HG02943 (cell line): Measurements from ENCODE around the gene RANGAP1.

Source experiments
- ATAC-seq: cut with Tn5 transposase; IDR thresholded peaks from one replicate; pipeline ENCODE4 v1.9.1; 2021; ENCODE audit warnings: mild to moderate bottlenecking, low read depth, moderate library complexity; ENCODE audit not compliant: unreplicated experiment

Gene RANGAP1

DNA sequence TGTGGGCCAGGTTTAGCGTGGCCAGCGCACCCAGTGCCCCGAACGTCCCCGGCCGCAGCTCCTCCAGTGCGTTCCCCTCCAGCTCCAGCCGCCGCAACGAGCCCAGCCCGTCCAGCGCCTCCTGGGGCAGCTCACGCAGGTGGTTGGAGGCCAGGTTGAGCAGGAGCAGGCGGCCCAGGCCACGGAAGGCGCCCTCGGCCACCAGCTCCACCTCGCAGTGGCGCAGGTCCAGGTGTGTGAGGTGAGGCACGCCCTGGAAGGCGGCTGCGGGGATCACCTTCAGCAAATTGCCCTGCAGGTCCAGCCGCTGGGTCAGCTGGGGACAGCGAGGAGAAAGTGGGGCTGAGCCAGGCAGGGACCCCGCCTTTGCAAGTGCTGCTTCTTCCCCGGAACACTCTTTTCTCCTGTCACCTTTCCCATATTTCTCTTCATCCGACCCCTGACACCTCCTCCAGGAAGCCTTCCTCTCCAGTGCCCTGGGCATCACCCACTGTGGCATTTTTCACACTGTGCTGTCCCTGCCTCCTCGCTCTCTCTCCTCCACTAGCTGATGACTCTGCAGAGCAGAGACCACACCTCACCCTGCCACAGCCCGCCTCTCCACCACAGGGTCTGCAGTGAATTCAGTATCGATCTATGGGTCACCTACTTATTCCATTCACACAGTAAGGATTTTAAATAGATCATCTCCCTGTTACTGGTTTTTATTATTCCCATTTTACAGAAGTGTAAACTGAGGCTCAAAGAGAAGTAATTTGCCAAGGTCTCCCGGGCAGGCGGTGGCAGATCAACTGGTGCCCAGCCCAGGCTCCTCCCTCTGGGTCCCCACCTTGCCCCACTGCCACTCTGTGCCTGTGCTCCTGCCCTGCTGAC, 47.2 kb downstream of the RANGAP1 start:
- no peak for ATAC-seq

DNA sequence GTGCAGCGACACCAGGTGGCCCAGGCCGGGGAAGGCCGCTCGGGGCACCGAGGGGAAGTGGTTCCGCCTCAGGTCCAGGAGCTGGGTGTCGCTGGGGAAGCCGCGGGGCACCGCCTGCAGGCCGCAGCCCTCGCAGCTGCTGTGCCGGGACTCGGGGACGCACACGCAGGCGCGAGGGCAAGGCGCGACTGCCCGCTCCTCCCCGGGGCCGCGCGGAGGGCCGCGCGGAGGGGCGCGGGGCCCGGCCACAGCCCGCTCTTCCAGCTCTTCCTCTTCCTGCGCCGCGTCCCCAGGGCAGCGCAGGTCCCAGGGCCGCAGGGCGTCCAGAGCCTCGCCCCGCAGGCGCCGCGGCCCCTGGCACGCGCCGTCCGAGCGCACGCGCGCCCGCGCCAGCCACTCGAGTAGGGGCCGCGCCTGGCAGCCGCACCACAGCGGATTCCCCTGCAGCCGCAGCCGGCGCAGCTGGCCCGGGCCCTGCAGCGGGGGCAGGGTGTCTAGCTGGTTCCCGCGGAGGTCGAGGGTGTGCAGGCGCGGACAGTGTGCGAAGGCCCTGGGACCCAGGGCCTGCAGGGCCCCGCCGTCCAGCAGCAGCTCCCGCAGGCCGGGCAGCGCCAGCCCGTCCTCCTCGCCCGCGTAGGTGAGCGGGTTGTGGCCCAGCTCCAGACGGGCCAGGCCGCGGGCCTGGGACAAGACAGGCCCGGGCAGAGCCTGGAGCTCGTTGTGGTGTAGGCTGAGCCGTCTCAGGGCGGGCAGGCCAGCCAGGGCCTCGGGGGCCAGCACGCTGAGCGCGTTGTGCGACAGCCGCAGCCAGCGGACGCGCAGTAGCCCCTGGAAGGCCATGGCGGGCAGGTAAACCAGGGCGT, 48.0 kb downstream of the RANGAP1 start:
- peak; percentile 63 for ATAC-seq

DNA sequence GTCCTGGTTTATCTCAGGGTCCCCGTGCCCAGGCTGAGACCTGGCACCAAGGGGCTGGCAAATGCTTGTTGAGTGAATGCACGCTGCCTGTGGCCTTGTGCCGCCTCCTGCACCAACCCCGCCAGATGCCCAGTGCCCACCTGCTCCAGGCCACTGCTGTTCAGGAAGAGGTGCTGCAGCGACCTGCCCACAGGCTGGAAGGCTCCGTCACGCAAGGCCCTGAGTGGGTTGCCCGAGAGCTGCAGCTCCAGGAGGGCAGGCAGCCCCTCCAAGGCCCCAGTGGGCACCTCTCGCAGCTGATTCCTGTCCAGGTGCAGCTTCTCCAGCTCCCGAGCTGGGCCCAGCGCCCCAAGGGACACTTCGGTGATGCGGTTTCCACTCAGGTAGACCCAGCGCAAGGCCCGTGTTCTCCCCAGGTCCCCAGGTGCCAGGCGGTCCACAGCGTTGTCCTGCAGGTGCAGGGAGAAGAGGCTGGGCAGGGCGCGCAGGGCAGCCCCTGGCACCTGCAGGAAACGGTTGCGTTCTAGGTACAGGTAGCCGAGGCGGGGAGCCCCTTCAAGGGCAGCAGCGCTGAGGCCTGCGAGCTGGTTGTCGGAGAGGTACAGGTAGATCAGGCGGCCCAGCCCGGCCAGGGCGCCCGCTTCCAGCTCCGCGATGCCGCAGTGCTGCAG, 48.8 kb downstream of the RANGAP1 start:
- no peak for ATAC-seq

DNA sequence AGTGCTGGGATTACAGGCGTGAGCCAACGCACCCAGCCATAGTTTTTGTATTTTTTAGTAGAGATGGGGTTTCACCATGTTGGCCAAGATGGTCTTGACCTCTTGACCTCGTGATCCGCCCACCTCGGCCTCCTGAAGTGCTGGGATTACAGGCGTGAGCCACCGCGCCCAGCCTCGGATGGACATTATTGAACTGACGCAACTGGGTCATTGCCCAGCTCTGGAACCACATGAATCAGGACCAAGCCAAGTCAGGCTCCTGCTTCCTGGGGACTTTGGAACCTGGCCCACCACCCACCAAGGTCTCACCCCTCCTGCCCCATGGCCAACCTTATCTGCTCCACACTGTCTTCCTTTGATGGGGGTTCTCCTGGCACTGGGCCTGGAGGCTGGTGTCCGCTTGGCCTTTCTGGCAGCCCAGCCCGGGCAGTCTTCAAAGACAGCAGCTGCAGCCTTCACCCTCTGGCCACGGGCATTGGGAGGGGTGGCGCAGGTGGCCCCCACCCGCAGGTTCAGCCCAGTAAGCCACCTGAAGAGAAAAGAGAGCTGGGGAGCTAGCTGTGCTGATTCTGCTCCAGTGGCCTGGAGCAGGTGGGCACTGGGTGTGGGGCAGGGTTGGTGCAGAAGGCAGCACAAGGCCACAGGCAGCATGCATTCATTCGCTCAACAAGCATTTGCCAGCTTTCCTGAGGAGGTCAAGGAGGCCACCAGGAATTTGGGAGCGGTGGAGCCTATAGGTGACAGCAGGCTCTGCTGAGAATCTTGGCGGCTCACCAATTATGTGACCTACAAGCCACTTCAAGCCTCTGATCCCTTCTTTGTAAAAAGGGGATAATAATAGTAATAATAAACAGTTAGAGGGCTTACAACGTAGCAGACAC, 50.9 kb downstream of the RANGAP1 start:
- no peak for ATAC-seq

DNA sequence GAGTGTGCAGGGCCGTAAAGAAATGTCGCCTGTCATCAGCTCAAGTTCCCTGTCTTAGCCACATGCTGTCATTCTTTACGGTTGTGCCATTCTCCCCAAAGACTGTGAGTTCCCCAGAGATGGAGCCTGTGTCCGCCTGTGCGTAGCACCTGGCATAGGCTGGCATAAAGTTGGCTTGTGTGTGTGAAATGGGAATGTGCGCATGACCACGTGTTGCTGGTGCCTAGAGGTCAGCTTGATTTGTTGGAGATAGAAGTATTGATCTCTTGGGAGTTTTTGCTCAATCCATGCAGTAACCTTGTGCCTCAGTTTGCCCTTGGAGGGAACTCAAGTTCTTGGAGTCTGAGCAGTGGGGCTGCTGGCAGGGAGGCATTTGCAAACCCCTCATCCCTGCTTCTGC, 54.6 kb downstream of the RANGAP1 start:
- no peak for ATAC-seq

DNA sequence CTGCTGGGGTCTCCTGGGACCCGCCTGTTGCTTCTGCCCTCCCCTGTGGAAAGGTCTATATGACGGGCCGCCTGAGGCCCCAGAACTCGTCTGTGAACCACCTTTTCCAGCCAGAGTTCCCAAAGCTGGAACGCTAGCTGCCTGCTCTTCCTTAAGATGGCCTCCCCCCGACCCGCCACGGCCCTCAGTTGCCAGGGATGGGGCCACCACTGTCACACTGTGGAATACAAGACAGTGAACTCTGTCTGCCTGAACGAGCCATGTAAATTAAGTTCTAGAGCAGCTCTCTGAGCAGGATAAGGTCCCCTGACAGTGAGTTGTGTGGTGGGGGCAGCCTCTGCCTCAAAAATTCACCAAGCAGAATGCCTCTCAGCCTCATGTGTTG, 55.6 kb downstream of the RANGAP1 start:
- no peak for ATAC-seq

DNA sequence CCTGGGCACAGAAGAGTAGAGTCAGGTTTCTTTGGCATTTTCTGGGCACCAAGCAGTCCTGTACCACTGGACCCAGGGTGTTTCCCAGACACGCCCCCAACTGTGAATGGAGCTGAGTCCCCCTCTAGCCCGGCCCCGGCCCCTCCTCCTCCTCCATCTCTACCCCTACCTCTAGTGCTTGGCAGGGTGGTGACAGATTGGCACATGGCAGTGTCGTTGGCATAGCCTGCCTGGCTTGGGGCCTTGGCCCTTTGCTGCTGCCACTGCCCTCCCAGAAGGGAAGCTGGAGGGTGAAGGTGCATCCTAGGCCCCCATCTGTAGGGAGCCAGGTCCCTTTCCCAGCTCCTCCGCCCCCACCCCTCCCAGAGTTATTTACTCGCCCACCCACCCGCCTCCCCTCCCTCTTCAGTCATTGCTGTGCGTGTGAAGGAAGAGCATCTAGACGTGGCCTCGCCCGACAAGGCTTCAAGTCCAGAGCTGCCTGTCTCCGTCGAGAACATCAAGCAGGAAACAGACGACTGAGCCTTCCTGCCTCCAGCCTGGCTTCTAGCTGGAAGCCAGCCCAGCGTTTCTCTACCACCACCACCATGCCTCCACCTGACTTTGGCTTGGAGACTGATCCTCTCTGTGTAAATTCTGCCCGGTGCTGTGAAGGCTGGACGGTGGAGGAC, 56.1 kb downstream of the RANGAP1 start:
- no peak for ATAC-seq

DNA sequence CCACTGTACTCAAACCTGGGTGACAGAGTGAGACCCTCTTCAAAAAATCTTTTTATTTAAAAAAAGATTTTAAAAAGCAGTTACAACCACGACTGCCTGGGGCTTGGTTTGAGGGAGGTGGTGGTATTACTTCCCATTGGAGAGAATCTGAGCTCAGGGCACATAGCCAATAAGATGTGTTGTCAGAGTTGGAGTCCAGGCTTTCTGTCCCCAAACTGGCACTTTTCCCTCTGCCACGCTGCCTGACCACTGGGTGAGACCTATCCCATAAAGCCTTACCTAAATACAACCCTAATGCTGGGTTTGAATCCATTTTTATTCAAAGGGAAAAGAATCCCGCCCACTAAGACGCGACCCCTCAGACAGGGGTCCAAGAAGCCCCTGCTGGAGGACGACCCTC, 56.8 kb downstream of the RANGAP1 start:
- ATAC-seq: no peak

DNA sequence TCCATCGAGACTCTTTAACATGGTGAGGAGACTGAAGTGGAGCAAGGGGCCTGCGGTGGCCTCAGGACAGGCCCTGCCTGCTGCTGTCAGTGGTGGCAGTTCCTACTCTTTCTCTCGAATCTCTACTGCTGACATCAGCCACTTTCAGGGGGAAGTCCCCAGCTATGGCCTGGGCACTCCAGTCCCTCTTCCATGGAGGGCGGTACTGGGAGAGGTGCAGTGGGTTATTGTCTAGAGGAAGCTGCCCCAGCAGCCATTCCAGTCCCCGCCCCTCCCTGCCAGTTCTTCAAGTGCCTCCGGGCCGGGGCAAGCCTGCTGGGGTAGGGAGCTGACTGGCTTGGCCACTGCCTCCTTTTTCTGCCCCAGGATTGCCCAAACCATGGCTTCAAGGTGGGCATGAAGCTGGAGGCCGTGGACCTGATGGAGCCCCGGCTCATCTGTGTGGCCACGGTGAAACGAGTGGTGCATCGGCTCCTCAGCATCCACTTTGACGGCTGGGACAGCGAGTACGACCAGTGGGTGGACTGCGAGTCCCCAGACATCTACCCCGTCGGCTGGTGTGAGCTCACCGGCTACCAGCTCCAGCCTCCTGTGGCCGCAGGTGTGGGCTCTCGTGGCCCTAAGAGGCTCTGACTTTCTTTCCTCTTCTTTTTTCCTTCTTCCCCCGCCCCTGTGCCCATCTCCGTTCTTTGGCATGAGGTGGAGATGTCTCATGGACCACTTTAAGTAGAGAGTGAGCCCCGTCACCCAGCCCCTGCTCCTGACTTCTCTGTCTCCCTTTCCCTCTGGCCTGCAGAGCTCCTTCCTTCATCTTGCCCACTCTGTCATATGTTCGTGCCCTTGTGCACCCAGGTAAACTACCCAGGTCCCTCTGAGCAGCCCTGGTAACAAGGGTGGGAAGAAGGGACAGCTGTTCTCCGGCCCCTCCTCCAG, 59.0 kb downstream of the RANGAP1 start:
- ATAC-seq: no peak

DNA sequence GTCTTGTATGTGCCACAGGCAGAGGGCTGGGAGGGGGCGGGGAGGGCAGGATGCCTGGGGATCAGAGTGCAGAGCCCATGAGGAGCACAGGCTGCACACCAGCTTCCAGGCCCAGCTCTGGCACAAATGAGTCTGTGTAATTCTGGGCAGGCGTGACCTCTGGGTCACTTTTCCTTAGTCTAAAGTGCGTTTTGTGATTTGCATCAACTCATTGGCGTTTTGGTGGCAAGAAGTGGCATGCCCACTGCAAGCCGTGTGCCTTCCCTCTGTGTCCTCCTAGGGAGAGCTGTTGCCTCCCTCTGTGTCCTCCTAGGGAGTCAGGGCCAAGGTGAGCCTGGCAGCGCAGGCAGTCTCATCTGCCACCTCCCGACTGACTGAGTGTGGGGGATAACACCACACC, 62.5 kb downstream of the RANGAP1 start:
- no peak for ATAC-seq

DNA sequence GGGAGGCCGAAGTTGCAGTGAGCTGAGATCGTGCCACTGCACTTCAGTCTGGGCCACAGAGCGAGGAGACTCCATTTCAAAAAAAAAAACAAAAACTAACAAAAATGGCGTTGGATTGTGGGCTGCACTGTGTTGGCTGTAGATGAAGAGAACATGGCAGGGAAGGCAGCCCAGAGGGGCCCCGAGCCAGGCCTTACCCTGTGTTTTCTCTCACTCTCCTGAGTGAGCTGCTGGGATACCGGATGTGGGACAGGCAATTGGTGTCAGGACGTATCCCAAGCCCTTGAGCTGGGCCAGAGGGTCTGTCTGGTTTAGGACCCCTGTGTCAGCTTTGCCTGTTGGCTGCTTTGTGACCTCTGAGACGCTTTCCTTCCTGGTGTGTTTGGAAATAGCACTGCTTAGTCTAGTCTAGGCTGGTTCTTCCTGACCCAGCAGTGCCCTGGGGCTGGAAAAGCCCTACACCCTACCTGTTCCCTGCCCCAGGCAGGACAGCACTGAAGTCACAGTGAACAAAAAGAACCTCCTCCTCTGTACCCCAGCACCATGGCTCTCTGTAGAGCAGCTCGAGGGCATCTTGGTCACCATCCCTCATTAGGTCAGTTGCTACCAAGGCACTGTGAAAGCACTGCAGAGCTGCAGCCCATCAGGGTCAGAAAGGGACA, 63.0 kb downstream of the RANGAP1 start:
- no peak for ATAC-seq

DNA sequence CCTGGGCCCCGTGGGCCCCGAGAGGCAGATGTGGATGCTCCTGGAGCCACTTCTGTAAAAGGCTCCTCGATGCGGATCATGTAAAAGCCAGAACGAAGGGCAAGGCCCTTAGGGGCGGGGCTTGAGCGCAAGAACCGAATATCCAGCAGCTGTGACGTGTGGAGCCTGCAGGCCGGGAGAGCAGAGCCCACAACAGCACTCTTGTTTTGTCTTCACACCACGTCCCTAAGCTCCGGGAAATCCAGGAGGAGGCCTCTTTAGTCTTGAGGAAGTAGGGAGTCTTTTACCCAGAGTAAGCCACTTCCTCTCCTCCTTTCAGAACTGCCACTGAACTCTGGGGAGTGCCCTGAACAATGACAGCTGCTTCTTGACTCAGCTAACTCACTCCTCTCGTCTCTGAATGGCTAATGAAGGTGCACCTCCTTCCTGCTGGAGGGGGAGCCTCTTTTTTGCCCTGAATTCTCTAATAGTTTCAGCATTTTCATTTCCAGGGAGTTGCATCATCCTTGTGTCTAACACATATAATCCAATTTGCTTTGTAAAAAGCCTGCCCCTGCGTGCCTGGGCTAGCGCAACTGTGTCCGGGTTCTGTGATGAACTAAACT, 68.3 kb downstream of the RANGAP1 start:
- ATAC-seq: no peak

DNA sequence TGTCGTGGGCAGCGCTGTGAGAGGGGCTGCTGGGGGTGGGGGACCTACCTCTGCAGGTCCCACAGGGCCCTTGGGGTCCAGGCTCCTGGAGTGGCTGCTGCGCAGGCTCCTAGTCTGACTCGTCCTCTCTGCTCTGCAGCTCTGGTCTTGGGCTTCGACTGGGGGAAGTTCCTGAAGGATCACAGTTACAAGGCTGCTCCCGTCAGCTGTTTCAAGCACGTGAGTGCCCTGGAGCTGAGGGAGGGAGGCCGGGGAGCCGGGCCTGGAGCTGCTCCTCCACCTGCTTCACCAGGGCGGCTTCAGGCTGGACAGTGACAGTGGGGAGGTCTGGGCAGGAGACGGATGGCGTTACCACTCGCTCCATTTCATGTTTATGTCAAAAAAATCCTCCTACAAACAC, 69.0 kb downstream of the RANGAP1 start:
- no peak for ATAC-seq

DNA sequence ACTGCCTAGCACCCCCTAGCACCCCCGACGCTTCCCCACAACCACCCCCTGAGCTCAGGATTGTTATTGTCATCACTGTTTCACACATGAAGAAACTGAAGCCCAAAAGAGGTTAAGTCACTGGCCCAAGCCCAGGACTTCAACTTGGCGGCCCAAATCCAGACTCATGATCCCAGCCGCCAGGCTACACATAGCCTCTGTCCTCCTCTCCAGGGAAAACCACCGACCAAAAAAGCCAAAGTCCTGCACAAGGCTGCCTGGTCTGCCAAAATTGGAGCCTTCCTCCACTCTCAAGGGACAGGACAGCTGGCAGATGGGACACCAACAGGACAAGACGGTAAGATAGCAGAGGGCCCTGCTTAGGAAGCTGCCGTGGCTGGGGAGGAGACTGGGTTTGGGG, 70.1 kb downstream of the RANGAP1 start:
- ATAC-seq: no peak

DNA sequence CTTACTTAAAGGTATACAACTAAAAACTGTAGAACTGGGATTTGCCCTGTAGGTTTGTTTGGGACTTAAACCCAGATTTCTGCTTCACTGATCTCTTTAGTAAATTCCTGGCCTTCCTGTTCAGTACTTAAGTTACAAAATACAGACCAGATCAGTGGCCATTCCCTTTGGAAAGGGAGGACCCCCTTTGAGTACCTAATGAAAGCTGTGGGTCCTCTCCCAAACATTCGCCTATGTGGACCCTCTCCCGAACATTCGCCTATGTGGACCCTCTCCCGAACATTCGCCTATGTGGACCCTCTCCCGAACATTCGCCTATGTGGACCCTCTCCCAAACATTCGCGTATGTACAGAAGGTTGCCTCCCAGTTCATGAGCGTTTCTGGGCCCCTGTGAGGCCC, 70.6 kb downstream of the RANGAP1 start:
- ATAC-seq: no peak

DNA sequence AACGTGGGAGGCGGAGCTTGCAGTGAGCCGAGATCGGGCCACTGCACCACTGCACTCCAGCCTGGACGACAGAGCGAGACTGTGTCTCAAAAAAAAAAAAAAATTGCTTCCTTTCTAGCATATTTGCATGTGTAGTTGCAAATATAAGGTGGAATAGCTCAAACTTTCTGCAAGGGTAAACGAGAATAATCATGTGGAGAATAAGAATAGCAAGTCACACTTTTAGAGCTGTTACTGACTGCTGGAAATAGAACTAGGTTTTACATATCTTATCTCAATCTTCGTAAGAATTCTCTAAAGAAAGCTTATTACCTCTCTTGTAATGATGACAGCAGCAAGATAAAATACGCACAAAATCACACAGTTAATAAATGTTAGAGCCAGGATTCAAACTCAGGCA, 79.3 kb downstream of the RANGAP1 start:
- no peak for ATAC-seq

DNA sequence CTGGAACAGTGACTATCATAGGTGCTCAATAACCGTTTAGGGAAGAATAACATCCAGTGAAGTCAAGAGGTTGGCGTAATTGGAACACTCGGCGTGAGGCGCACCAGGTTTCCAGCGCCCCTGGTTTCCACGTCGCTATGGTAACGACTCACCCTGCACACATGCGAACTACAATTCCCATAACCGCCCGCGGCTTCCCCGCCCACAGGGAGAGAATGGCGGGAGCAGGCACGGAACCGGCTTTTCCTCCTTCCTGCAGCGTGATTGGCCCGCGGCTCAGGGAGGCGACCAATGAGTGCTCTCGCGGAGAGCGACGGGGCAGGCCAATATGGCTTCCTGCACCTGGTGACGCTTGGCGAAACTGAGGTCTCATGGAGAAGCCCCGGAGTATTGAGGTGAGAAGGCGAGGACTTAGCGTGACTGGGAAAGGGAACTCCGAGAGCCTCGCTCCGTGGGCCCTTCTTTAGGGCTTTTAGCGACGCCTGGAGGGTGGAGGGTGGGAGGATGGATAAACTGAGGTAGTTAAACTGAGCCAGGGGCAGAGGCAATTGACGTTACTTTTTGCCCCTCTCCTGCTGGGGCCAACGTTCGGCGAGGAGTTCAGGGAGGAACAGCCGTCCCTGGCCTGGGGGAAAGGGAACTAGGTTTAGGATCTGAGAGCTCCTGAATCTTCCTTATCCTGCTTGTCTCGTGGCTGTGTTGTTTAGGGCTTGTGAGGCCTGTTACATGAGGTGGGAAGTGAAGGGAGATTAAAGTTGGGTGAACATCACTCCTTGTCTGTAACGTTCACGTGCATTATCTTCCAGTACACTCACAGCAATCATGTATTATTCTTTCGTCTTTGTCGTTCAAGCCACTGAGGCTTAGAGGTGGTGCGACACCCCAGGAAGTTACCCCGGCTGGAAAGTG, 80.7 kb downstream of the RANGAP1 start, which contains the start of gene L3MBTL2:
Gene L3MBTL2 (plus strand): TSS at position 321 of the 909 bp plus-strand sequence. CDS start 51 bp downstream, at position 372.
- peak; percentile 95 for ATAC-seq
